Activated CD4-positive, alpha-beta T cell treated with anti-CD3 and anti-CD28 coated beads, Interleukin-10, Interleukin-2, amounts not matched to agents 100 ng/mL and 50 ng/mL, durations not matched to agents 16 hours and 8 hours (primary cell): ENCODE measurements around the gene HAPLN2.
"Not testable (repeated sequence)": the region's sequence is repeated elsewhere in the genome, so short reads cannot be mapped to it uniquely, and the experiment has no call there.

Experiments used
- DNase-seq: peaks from one replicate; pipeline ENCODE4 v3.0.0-alpha.2; 2020

Gene HAPLN2

GRCh38 chr1:156592158-156592909, 26.9 kb upstream of the HAPLN2 start:
- DNase-seq = no peak

GRCh38 chr1:156592910-156593660, 26.1 kb upstream of the HAPLN2 start:
- DNase-seq = no peak

GRCh38 chr1:156593661-156593989, 25.6 kb upstream of the HAPLN2 start:
- no peak for DNase-seq

- DNase-seq = no peak
Observed at GRCh38 chr1:156594190-156594589, 25.0 kb upstream of the HAPLN2 start.

GRCh38 chr1:156595016-156595415, 24.2 kb upstream of the HAPLN2 start:
- no peak for DNase-seq

- no peak for DNase-seq
Observed at GRCh38 chr1:156596426-156596825, 22.8 kb upstream of the HAPLN2 start.

- no peak for DNase-seq
Observed at GRCh38 chr1:156598125-156598524, 21.1 kb upstream of the HAPLN2 start.

GRCh38 chr1:156598731-156599432, 20.3 kb upstream of the HAPLN2 start:
- DNase-seq = no peak

- peak; percentile 61 for DNase-seq
Observed at GRCh38 chr1:156599811-156600210, 19.4 kb upstream of the HAPLN2 start.

GRCh38 chr1:156600733-156601121, 18.5 kb upstream of the HAPLN2 start:
- no peak for DNase-seq

GRCh38 chr1:156601122-156601830, 17.9 kb upstream of the HAPLN2 start, which contains the start of gene GPATCH4:
Gene GPATCH4, minus strand, starts transcription at chr1:156601479.
- DNase-seq = peak; percentile 91

GRCh38 chr1:156601892-156602291, 17.3 kb upstream of the HAPLN2 start:
- no peak for DNase-seq

GRCh38 chr1:156602557-156602993, 16.6 kb upstream of the HAPLN2 start:
- peak; percentile 53 for DNase-seq

GRCh38 chr1:156607344-156607743, 11.9 kb upstream of the HAPLN2 start:
- DNase-seq = not testable (repeated sequence)

- peak; percentile 80 for DNase-seq
Observed at GRCh38 chr1:156608036-156608674, 11.1 kb upstream of the HAPLN2 start.

GRCh38 chr1:156608981-156609380, 10.2 kb upstream of the HAPLN2 start:
- DNase-seq = peak; percentile 62

- not testable (repeated sequence) for DNase-seq
Observed at GRCh38 chr1:156610072-156610471, 9.1 kb upstream of the HAPLN2 start.

- no peak for DNase-seq
Observed at GRCh38 chr1:156612666-156613065, 6.5 kb upstream of the HAPLN2 start.

GRCh38 chr1:156615946-156616345, 3.3 kb upstream of the HAPLN2 start:
- DNase-seq = no peak

GRCh38 chr1:156616463-156616862, 2.8 kb upstream of the HAPLN2 start:
- no peak for DNase-seq

GRCh38 chr1:156619582-156619955, 354 bp downstream of the HAPLN2 start:
- DNase-seq = no peak

GRCh38 chr1:156622581-156623297, 3.5 kb downstream of the HAPLN2 start:
- no peak for DNase-seq
